Immature natural killer cell (primary cell): ENCODE data around the gene HLTF. TPM values are rescaled to one million over a fixed set of nuclear protein-coding genes. Genes with fewer than 3 reads are reported as not detected.

ENCODE experiments used
- DNase-seq, 3 donors: peaks; one replicate each; pipeline ENCODE4 v3.0.0; 2022; ENCODE audit warnings: mixed read lengths in 1 of 3
- H3K27ac Mint-ChIP-seq, 6 donors: one replicate each; pipeline ENCODE4 v1.8.0; 2020; ENCODE audit warnings: mixed read lengths in 6 of 6, mild to moderate bottlenecking in 5 of 6, inconsistent platforms in 4 of 6, moderate library complexity in 3 of 6
- H3K27me3 Mint-ChIP-seq, 3 donors: one replicate each; pipeline ENCODE4 v1.8.0; 2020 to 2021; ENCODE audit warnings: low read depth in 3 of 3, mild to moderate bottlenecking in 3 of 3, mixed read lengths in 3 of 3, moderate library complexity in 3 of 3, inconsistent platforms in 1 of 3
- H3K36me3 Mint-ChIP-seq, 3 donors: one replicate each; pipeline ENCODE4 v1.8.0; 2020; ENCODE audit warnings: mixed read lengths in 3 of 3, inconsistent platforms in 2 of 3, mild to moderate bottlenecking in 2 of 3
- H3K4me1 Mint-ChIP-seq, 2 donors: one replicate each; pipeline ENCODE4 v1.8.0; 2020; ENCODE audit warnings: inconsistent platforms in 2 of 2, mild to moderate bottlenecking in 2 of 2, mixed read lengths in 2 of 2, moderate library complexity in 1 of 2
- H3K4me3 Mint-ChIP-seq, 5 donors: one replicate each; pipeline ENCODE4 v1.8.0; 2020; ENCODE audit warnings: mild to moderate bottlenecking in 5 of 5, mixed read lengths in 5 of 5, inconsistent platforms in 3 of 5, moderate library complexity in 3 of 5
- H3K9me3 Mint-ChIP-seq, 6 donors: one replicate each; pipeline ENCODE4 v1.8.0; 2020; ENCODE audit warnings: mild to moderate bottlenecking in 6 of 6, mixed read lengths in 6 of 6, inconsistent platforms in 4 of 6, moderate library complexity in 3 of 6
- polyA plus RNA-seq, 3 donors: library from polyadenylated mRNA; unstranded; fragments of 300-500 nt; fragmentation: Illumina TruSeq; gene quantifications; one replicate each; pipeline ENCODE4 v1.2.3, GENCODE V29; 2021

Gene HLTF
- polyA plus RNA-seq, 3 donors from 2014 or later, result 13.0 to 33.8 (median 15.5) TPM

DNA sequence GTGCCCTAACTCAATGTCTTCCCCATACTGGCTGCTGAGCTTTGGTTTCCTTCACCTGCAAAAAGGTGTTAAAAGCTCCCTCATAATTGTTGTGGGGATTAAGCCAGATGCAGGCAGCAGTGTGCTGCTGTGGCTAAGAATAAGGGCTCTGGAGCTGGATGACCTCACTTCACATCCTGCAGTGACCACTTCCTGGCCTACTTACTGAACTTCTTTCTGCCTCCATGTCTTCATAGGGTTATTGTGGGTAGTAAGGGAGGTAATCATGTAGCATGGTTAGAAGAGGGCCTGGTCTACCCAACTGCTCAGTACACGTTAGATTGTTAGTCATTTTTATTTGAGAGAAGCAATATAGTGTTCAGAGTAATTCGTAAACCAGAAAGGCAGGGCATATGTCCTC, 76.6 kb downstream of the HLTF start:
- Mint-ChIP-seq H3K9me3 (no peaks in the 10 kb centered on the region), H3K36me3 (peaks cover 34 to 62% (median 44%) of the 10 kb centered on the region in 3 donors), H3K27me3 (peaks cover 2 to 12% (median 11%) of the 10 kb centered on the region in 3 donors), H3K4me1 (peaks cover 53 to 76% of the 10 kb centered on the region in 2 donors), H3K27ac (peak overlapping the region; percentile 91 to 98 (median 96)), H3K4me3 (peak overlapping the region; percentile 69 to 85 (median 74))
- DNase-seq, result peak; percentile 80 to 87 (median 84)

GRCh38 chr3:149007567-149008257, 78.6 kb downstream of the HLTF start:
- Mint-ChIP-seq H3K9me3 (no peaks in the 10 kb centered on the region), H3K4me3 (peak overlapping the region in 1 of 5 donors; percentile 30), H3K27ac (peak overlapping the region; percentile 51 to 98 (median 92)), H3K4me1 (peaks cover 50 to 68% of the 10 kb centered on the region in 2 donors), H3K27me3 (peaks cover 2 to 14% (median 8%) of the 10 kb centered on the region in 3 donors), H3K36me3 (peaks cover 28 to 58% (median 32%) of the 10 kb centered on the region in 3 donors)
- no peak for DNase-seq

GRCh38 chr3:149005416-149005815, 80.9 kb downstream of the HLTF start:
- Mint-ChIP-seq H3K27me3 (peaks cover 2 to 12% (median 7%) of the 10 kb centered on the region in 3 donors), H3K27ac (peak overlapping the region in 2 of 6 donors; percentile 3 to 26), H3K4me3 (no peak overlapping the region), H3K36me3 (peaks cover 20 to 53% (median 23%) of the 10 kb centered on the region in 3 donors), H3K4me1 (peaks cover 42 to 67% of the 10 kb centered on the region in 2 donors), H3K9me3 (no peaks in the 10 kb centered on the region)
- DNase-seq, result no peak

GRCh38 chr3:149004622-149005021, 81.7 kb downstream of the HLTF start:
- H3K4me1 Mint-ChIP-seq, result peaks cover 42 to 67% of the 10 kb centered on the region in 2 donors
- H3K27me3 Mint-ChIP-seq, result peaks cover under 1 to 8% (median 3%) of the 10 kb centered on the region in 3 donors
- no peaks in the 10 kb centered on the region for H3K9me3 Mint-ChIP-seq
- H3K4me3 Mint-ChIP-seq, result no peak overlapping the region
- H3K27ac Mint-ChIP-seq, result peak overlapping the region in 2 of 6 donors; percentile 9 to 35
- DNase-seq, result no peak
- peaks cover 15 to 49% (median 18%) of the 10 kb centered on the region in 3 donors for H3K36me3 Mint-ChIP-seq

DNA sequence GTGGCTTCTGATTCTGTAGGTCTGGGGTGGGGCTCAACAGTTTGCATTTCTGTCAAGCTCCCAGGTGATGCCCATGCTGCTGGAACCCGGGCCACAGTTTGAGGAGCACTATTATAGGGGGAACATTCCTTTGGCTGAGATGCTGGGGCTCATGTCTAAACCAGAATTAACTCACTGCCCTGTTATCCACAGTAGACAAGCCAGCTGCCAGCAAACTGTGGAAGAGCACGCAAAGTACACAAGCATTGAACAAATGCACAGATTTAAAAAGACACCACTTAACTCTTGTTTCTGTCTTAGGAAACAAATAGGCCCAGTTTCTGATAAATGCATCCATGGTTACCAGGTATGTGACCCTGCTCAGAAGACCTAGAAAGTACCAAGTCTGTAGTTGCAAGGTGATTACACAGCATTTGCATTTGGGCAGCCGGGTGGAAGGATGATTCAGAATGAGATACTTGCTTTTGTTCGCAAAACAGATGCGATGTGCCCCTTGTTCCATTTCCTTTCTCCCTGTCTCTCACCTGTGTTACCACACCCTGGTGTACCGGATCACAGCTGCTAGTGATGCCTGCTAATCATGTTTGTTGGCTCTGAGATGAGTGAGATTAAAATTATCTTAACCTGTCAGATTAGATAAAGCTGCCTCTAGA, 82.6 kb downstream of the HLTF start:
- Mint-ChIP-seq H3K4me1 (peaks cover 43 to 67% of the 10 kb centered on the region in 2 donors), H3K4me3 (no peak overlapping the region), H3K9me3 (no peaks in the 10 kb centered on the region), H3K27ac (peak overlapping the region in 1 of 6 donors; percentile 13), H3K36me3 (peaks cover 10 to 43% (median 14%) of the 10 kb centered on the region in 3 donors), H3K27me3 (peaks cover 0 to 3% (median 0%) of the 10 kb centered on the region in 3 donors)
- DNase-seq, result no peak

- peaks cover 40 to 67% of the 10 kb centered on the region in 2 donors for H3K4me1 Mint-ChIP-seq
- H3K4me3 Mint-ChIP-seq, result no peak overlapping the region
- H3K36me3 Mint-ChIP-seq, result peaks cover 10 to 34% (median 14%) of the 10 kb centered on the region in 3 donors
- H3K27me3 Mint-ChIP-seq, result peaks cover 0 to 1% (median 0%) of the 10 kb centered on the region in 3 donors
- no peaks in the 10 kb centered on the region for H3K9me3 Mint-ChIP-seq
- H3K27ac Mint-ChIP-seq, result peak overlapping the region in 3 of 6 donors; percentile 7 to 49 (median 17)
- DNase-seq, result no peak
Observed at GRCh38 chr3:149001727-149002126, 84.6 kb downstream of the HLTF start.

DNA sequence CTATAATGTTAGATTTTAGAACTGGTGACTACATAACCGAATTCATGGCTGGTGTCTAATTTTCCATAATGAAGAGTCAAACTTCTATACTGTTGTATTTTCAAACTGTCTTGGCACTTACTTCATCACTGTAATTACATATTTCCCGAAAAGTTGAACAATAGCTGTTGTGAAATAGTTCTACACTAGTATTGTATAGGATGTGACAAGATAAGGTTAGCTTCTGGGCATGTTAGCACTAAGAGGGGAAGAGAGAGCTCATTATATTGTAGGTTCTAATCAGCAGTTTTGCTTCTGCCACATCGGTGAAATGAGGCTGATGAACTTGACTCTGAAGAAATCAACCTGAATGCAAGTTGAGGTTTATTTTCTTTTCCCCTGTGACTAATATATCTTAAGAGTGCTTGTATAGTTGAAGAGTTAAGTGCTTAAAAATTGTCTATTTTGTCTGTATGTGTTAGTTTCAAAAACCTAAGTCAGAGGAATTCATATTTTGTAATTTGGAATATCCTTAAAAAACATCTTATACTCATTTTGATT, 86.1 kb downstream of the HLTF start:
- H3K36me3 Mint-ChIP-seq, result peaks cover 21 to 37% (median 22%) of the 10 kb centered on the region in 3 donors
- H3K27me3 Mint-ChIP-seq, result peaks cover 0 to 1% (median 0%) of the 10 kb centered on the region in 3 donors
- H3K9me3 Mint-ChIP-seq, result no peaks in the 10 kb centered on the region
- peaks cover 40 to 76% of the 10 kb centered on the region in 2 donors for H3K4me1 Mint-ChIP-seq
- H3K4me3 Mint-ChIP-seq, result peak overlapping the region in 4 of 5 donors; percentile 14 to 80 (median 51)
- DNase-seq, result no peak
- H3K27ac Mint-ChIP-seq, result peak overlapping the region; percentile 77 to 94 (median 86)

GRCh38 chr3:148999806-149000205, 86.5 kb downstream of the HLTF start:
- H3K4me1 Mint-ChIP-seq, result peaks cover 40 to 78% of the 10 kb centered on the region in 2 donors
- H3K27me3 Mint-ChIP-seq, result peaks cover 0 to 1% (median 0%) of the 10 kb centered on the region in 3 donors
- no peak for DNase-seq
- H3K4me3 Mint-ChIP-seq, result peak overlapping the region in 4 of 5 donors; percentile 43 to 80 (median 51)
- peaks cover 21 to 40% (median 24%) of the 10 kb centered on the region in 3 donors for H3K36me3 Mint-ChIP-seq
- no peaks in the 10 kb centered on the region for H3K9me3 Mint-ChIP-seq
- H3K27ac Mint-ChIP-seq, result peak overlapping the region; percentile 77 to 94 (median 86)

GRCh38 chr3:148998715-148999423, 87.5 kb downstream of the HLTF start:
- Mint-ChIP-seq H3K9me3 (no peaks in the 10 kb centered on the region), H3K27me3 (no peaks in the 10 kb centered on the region), H3K27ac (peak overlapping the region; percentile 77 to 96 (median 90)), H3K4me3 (peak overlapping the region; percentile 34 to 75 (median 44)), H3K4me1 (peaks cover 42 to 74% of the 10 kb centered on the region in 2 donors), H3K36me3 (peaks cover 21 to 37% (median 21%) of the 10 kb centered on the region in 3 donors)
- DNase-seq, result peak in 1 of 3 donors; percentile 39

DNA sequence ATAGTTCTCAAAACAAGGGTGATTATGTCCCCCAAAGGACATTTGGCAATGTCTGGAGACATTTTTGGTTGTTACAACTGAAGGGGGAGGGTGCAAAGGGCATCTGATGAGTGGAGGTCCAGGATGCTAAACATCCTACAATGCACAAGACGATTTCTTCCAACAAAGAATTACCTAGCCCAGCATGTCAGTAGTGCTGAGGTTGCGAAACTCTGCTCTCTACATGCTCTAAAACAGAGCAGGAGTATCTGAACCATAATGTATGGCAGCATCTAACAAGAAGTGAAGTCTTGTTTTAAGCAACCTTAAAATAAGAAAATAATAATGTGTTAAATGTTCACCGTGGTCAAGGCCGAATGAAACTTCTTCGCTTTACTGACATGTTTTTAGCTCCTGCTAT, 88.0 kb downstream of the HLTF start:
- Mint-ChIP-seq H3K4me1 (peaks cover 47 to 75% of the 10 kb centered on the region in 2 donors), H3K4me3 (peak overlapping the region in 1 of 5 donors; percentile 75), H3K9me3 (no peaks in the 10 kb centered on the region), H3K36me3 (peaks cover 18 to 33% (median 21%) of the 10 kb centered on the region in 3 donors), H3K27ac (peak overlapping the region; percentile 77 to 96 (median 90)), H3K27me3 (no peaks in the 10 kb centered on the region)
- no peak for DNase-seq

GRCh38 chr3:148997623-148998022, 88.7 kb downstream of the HLTF start:
- H3K4me1 Mint-ChIP-seq, result peaks cover 54 to 82% of the 10 kb centered on the region in 2 donors
- no peak for DNase-seq
- peak overlapping the region; percentile 36 to 94 (median 78) for H3K27ac Mint-ChIP-seq
- H3K36me3 Mint-ChIP-seq, result peaks cover 18 to 33% (median 21%) of the 10 kb centered on the region in 3 donors
- H3K9me3 Mint-ChIP-seq, result no peaks in the 10 kb centered on the region
- H3K27me3 Mint-ChIP-seq, result no peaks in the 10 kb centered on the region
- H3K4me3 Mint-ChIP-seq, result no peak overlapping the region

DNA sequence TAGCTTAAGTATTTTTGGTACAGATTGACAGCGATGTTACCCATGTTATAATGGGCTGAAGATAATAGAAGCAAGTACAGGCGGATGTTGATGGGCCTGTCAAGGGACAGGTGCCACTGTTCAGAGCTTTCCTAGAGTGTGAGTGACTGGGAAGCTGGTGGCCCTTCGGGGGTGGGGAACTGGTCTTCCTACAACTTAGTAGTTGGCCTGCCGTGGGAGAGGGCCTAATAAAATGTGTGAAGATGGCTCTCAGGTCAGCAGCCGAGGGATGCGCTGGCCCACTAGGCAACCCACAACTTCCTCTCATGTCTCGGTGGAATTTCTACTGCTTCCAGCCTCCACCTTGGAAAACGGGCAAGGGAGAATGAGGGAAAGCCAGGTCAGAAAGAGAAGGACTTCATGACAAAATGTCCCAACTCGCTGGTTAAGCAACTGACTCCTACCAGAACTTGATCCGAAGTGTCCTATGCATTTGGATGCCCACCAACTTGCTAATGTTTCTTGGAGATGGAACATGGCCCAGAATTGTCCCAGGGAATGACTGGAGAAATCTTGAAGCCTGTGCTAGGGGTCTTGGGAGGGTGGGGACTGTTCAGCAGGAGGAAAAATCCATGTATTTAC, 93.6 kb downstream of the HLTF start:
- Mint-ChIP-seq H3K27ac (peak overlapping the region; percentile 85 to 95 (median 92)), H3K4me1 (peaks cover 36 to 55% of the 10 kb centered on the region in 2 donors), H3K4me3 (peak overlapping the region; percentile 84 to 91 (median 89)), H3K27me3 (peaks cover 0 to 7% (median 0%) of the 10 kb centered on the region in 3 donors), H3K36me3 (peaks cover 15 to 19% (median 18%) of the 10 kb centered on the region in 3 donors), H3K9me3 (no peaks in the 10 kb centered on the region)
- DNase-seq, result no peak
